Measurements from ENCODE around the gene ADAM12.

DNA sequence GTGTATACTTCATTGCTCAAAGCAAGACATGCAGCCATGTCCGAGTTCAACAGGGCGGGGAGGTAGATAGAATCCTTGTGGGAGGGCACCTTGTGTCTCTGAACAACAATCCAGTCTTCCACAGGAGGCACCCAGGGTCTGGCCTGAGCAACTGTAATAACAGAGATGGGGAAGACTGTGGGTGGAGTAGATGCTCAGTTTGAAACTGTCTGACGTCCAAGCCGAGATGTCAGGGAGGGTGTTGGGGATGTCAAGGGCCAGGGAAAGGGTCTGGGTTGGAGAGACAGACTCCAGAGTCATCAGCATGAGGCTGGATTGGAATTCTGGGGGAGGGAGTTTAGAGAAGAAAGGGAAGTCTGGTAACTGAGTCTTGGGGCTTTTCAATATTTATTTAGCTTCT is 403.9 kb downstream of the ADAM12 start:
- TF ChIP-seq CEBPB (IDR thresholded peaks at IDR 0.05), result no peak
- TF ChIP-seq NFIC (IDR thresholded peaks at IDR 0.05), result no peak
- TF ChIP-seq FOXM1 (IDR thresholded peaks at IDR 0.05; ENCODE audit: borderline replicate concordance, low read depth), result no peak
